Gastrocnemius medialis (tissue), 4 donors: Measurements from ENCODE around the gene IL1B. TPM values are rescaled to one million over a fixed set of nuclear protein-coding genes. Genes with fewer than 3 reads are reported as not detected.

Source experiments
- ATAC-seq, 2 donors: fragments of 150-250 bp; one replicate each; pipeline ENCODE4 v1.9.1; 2016
- DNase-seq, 2 donors: peaks; one replicate each; pipeline ENCODE4 v3.0.0-alpha.2; 2019
- H3K27ac ChIP-seq, 4 donors: fragments of 200-600 bp; sonication (generic); 1 replicate in 1 of 4; 2 replicates in 3 of 4; pipeline ENCODE4 v1.5.1; 2016 to 2018; ENCODE audit warnings: mild to moderate bottlenecking in 2 of 4, moderate library complexity in 1 of 4
- H3K27me3 ChIP-seq, 3 donors: fragments of 200-600 bp; sonication (generic) in 2 of 3; 1 replicate in 1 of 3; 2 replicates in 2 of 3; pipeline versions ENCODE4 v1.5.1 to v1.6.0; 2016 to 2019; ENCODE audit warnings: mild to moderate bottlenecking in 1 of 3, moderate library complexity in 1 of 3
- H3K36me3 ChIP-seq, 2 donors: fragments of 200-600 bp; sonication (generic) in 1 of 2; one replicate each; pipeline ENCODE4 v1.5.1; 2017 to 2018
- H3K4me1 ChIP-seq, 2 donors: fragments of 200-600 bp; sonication (generic) in 1 of 2; one replicate each; pipeline ENCODE4 v1.5.1; 2016 to 2017; ENCODE audit warnings: mild to moderate bottlenecking in 2 of 2
- H3K4me3 ChIP-seq, 4 donors: fragments of 200-600 bp; sonication (generic) in 3 of 4; 1 replicate in 1 of 4; 2 replicates in 3 of 4; pipeline ENCODE4 v1.5.1; 2016 to 2019; ENCODE audit warnings: mild to moderate bottlenecking in 2 of 4
- H3K9me3 ChIP-seq, 3 donors: fragments of 200-600 bp; sonication (generic) in 2 of 3; 1 replicate in 1 of 3; 2 replicates in 2 of 3; pipeline ENCODE4 v1.5.1; 2016 to 2019
- CTCF ChIP-seq, 5 experiments: fragments of 450-650 bp in 3 of 5; fragments of 200-600 bp in 2 of 5; sonication (generic) in 2 of 5; IDR thresholded peaks in 4 of 5; conservative IDR thresholded peaks in 1 of 5; 1 replicate in 4 of 5; 2 replicates in 1 of 5; pipeline ENCODE4 v1.5.1; 2016 to 2019; ENCODE audit warnings: antibody characterized with exemption in 5 of 5, mild to moderate bottlenecking in 3 of 5, moderate library complexity in 3 of 5
- POLR2A ChIP-seq, 2 donors: fragments of 450-650 bp; IDR thresholded peaks; one replicate each; pipeline ENCODE4 v1.6.1; 2017; ENCODE audit warnings: antibody characterized with exemption in 2 of 2, mild to moderate bottlenecking in 2 of 2, moderate library complexity in 2 of 2
- in situ Hi-C, 4 donors: fragments of 200-750 bp; cut with MboI; loops; one replicate each; pipeline versions ENCODE4 v1.15.0 to v1.8.0; 2017; ENCODE audit warnings: low sequenced_read_pairs in 4 of 4
- intact Hi-C: fragments of 100-400 bp; cut with DNase I; formaldehyde crosslinking; loops from one replicate; pipeline ENCODE4 v1.15.1; 2023; ENCODE audit warnings: low total_unique reads
- total RNA-seq, 4 donors: library from RNA; depleted of rRNA; stranded (reverse); fragments of >200 nt; gene quantifications; one replicate each; pipeline versions ENCODE4 v1.1.0 to v1.2.3, GENCODE V29; 2016

IL1B gene
- total RNA-seq, 4 donors from 2014 or later, result not detected

- Histone ChIP-seq H3K9me3 (no peaks in the 10 kb centered on the region), H3K4me1 (no peaks in the 10 kb centered on the region), H3K27ac (no peak overlapping the region), H3K36me3 (no peaks in the 10 kb centered on the region), H3K4me3 (no peak overlapping the region), H3K27me3 (no peaks in the 10 kb centered on the region)
- ATAC-seq, result no peak
- intact Hi-C loops (no loop called here), in situ Hi-C loops (no loop called here)
- DNase-seq, result no peak
- TF ChIP-seq POLR2A (IDR thresholded peaks at IDR 0.05), result no peak
- TF ChIP-seq CTCF (IDR thresholded peaks at IDR 0.05 in 4 of 5, conservative IDR thresholded peaks at IDR 0.05 in 1 of 5), result no peak
Measured at GRCh38 chr2:112791019-112791418, 45.6 kb downstream of the IL1B start.

- ATAC-seq, result no peak
- in situ Hi-C loops, result no loop called here
- TF ChIP-seq POLR2A (IDR thresholded peaks at IDR 0.05) (no peak), CTCF (IDR thresholded peaks at IDR 0.05 in 4 of 5, conservative IDR thresholded peaks at IDR 0.05 in 1 of 5) (no peak)
Measured at GRCh38 chr2:112790305-112790704, 46.3 kb downstream of the IL1B start.

GRCh38 chr2:112789186-112789585 is 47.4 kb downstream of the IL1B start:
- no peak for DNase-seq
- no peak overlapping the region for H3K4me3 ChIP-seq
- ATAC-seq, result no peak
- TF ChIP-seq CTCF (IDR thresholded peaks at IDR 0.05 in 4 of 5, conservative IDR thresholded peaks at IDR 0.05 in 1 of 5) (no peak), POLR2A (IDR thresholded peaks at IDR 0.05) (no peak)
- no peak overlapping the region for H3K27ac ChIP-seq
- no peaks in the 10 kb centered on the region for H3K9me3 ChIP-seq
- in situ Hi-C loops, result no loop called here
- H3K4me1 ChIP-seq, result no peaks in the 10 kb centered on the region
- no peaks in the 10 kb centered on the region for H3K36me3 ChIP-seq
- H3K27me3 ChIP-seq, result no peaks in the 10 kb centered on the region
- intact Hi-C loops, result no loop called here

More at GRCh38 chr2:112790305-112790704, 46.3 kb downstream of the IL1B start:
- no peak for DNase-seq
- Histone ChIP-seq H3K4me1 (no peaks in the 10 kb centered on the region), H3K4me3 (no peak overlapping the region), H3K27ac (no peak overlapping the region), H3K27me3 (no peaks in the 10 kb centered on the region), H3K36me3 (no peaks in the 10 kb centered on the region), H3K9me3 (no peaks in the 10 kb centered on the region)
- intact Hi-C loops, result no loop called here

- Histone ChIP-seq H3K4me3 (no peak overlapping the region), H3K4me1 (no peaks in the 10 kb centered on the region), H3K36me3 (no peaks in the 10 kb centered on the region), H3K9me3 (no peaks in the 10 kb centered on the region), H3K27ac (no peak overlapping the region), H3K27me3 (no peaks in the 10 kb centered on the region)
- no peak for ATAC-seq
- TF ChIP-seq CTCF (IDR thresholded peaks at IDR 0.05 in 4 of 5, conservative IDR thresholded peaks at IDR 0.05 in 1 of 5) (no peak), POLR2A (IDR thresholded peaks at IDR 0.05) (no peak)
- intact Hi-C loops, result no loop called here
- no peak for DNase-seq
- in situ Hi-C loops, result no loop called here
Measured at GRCh38 chr2:112788653-112789052, 47.9 kb downstream of the IL1B start.

GRCh38 chr2:112787729-112788393 is 48.7 kb downstream of the IL1B start:
- TF ChIP-seq POLR2A (IDR thresholded peaks at IDR 0.05), result no peak
- DNase-seq (no peak), ATAC-seq (no peak)
- Histone ChIP-seq H3K36me3 (no peaks in the 10 kb centered on the region), H3K27me3 (no peaks in the 10 kb centered on the region), H3K4me3 (no peak overlapping the region), H3K27ac (no peak overlapping the region), H3K4me1 (no peaks in the 10 kb centered on the region), H3K9me3 (no peaks in the 10 kb centered on the region)
- in situ Hi-C loops (no loop called here), intact Hi-C loops (no loop called here)
